ENCODE measurements around the gene RPRD1A. TPM values are rescaled to one million over a fixed set of nuclear protein-coding genes. Genes with fewer than 3 reads are reported as not detected.
A peak's percentile ranks its signal among the peaks of the same experiment; 100 is the strongest.

The RPRD1A gene
- total and polyA plus RNA-seq, 2 of the 4 experiments (the other 2 are of a cell fraction): 23.3 to 27.2 TPM

DNA sequence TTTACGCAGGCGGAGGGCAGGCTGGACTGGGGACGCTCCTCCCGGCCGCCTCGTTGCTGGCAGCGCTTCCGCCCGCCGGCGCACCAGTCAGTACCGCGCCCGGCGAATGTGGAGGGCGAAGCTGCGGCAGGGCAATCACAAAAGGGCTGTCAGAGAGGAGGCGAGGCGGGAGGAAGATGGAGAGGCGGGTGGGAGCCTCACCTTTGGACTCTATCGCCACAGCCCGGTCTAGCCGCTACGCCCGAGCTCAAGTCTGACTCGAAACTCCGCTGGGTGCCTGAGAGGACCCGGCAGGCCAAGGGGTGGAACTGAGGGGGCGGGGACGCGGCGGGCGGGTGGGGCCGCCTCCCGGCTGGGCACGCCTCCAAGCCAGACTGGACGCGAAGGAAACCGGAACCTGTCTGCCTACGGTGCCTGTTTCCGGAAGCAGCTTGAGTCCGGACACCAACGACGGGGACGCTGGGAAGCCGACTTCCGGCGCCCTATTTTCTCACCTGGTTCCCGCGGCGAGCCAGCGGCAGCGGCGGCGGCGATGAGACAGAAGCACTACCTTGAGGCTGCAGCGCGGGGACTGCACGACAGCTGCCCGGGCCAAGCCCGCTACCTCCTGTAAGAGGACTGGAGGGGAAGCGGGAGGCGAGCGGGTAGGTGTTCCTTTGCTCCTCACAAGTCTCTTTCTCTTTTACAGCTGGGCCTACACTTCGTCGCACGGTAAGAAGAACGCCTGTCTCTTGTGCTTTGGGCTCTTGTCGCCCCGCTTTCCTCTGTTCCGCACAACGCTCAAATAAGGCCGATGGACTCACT is 95.0 kb downstream of the RPRD1A start, which contains the start of gene RMP24:
RMP24 (plus strand) TSS at position 483 of the 804 bp plus-strand sequence.
- H3K9me1 ChIP-seq (ENCODE audit: insufficient read depth, low read length): no peaks in the 10 kb centered on the region
- peaks cover 5% of the 10 kb centered on the region for H3K36me3 ChIP-seq (ENCODE audit: control insufficient read depth, insufficient read depth, low read length)
- POLR2A ChIA-PET (ENCODE audit: unreplicated experiment): interaction anchor here (0.6 to 0.7 kb wide), 2 partner anchors 253 to 358 kb away, joined by 7 to 10 read pairs; no protein-coding TSS in a partner anchor
- peak within 1 kb of the TSS; percentile 58; the same call in 1 of the 3 replicates for H2BK15ac ChIP-seq (ENCODE audit: low read depth, low read length)
- CTCF ChIA-PET: no interaction called here
- no peaks in the 10 kb centered on the region for H3K9me3 ChIP-seq (ENCODE audit: control insufficient read depth, insufficient read depth, low read length)
- peak within 1 kb of the TSS; percentile 43; the same call in 1 of the 2 replicates for H2AK5ac ChIP-seq (ENCODE audit: low read depth, low read length)
- H3K4me3 ChIP-seq (ENCODE audit: insufficient read depth, low read depth, low read length): peak within 1 kb of the TSS; percentile 91
- intact Hi-C loops (cut with micrococcal nuclease) (loop anchor here (1.0 kb wide), 1 partner anchor 216 kb away; no protein-coding TSS in a partner anchor), dilution Hi-C loops (cut with HindIII; ENCODE audit: low sequenced_read_pairs, unreplicated experiment) (no loop called here), in situ Hi-C loops (cut with MboI; ENCODE audit: low sequenced_read_pairs) (loop anchor here (25.0 kb wide), 2 partner anchors 585 to 735 kb away; partner anchors contain the start of genes ZNF396 and ZNF397)
- peak within 1 kb of the TSS; percentile 99 for H3K4me2 ChIP-seq (ENCODE audit: low read depth, low read length)
- peak within 1 kb of the TSS; percentile 79 for H4K91ac ChIP-seq (ENCODE audit: insufficient read depth, low read depth, low read length)
- peaks cover 23 to 28% of the 10 kb centered on the region in 2 experiments for H3K79me1 ChIP-seq (ENCODE audit: low read depth in 1 of 2, low read length in 2 of 2)
- peak within 1 kb of the TSS; percentile 90 for H3K14ac ChIP-seq (replicated peaks; ENCODE audit: low read depth, low read length)
- H3K27me3 ChIP-seq (ENCODE audit: control insufficient read depth, insufficient read depth, low read length): no peaks in the 10 kb centered on the region
- WGBS, 2 experiments (ENCODE audit: extremely low coverage in 2 of 2, insufficient read length in 1 of 2): 1% methylated on average over 38 of the region's 73 CpGs; no CpG with 5 or more reads in 1 of the 2 experiments
- peak; percentile 96 for DNase-seq
- H2AK9ac ChIP-seq (replicated peaks; ENCODE audit: low read depth, low read length, poor library complexity): peak within 1 kb of the TSS; percentile 97
- peak within 1 kb of the TSS; percentile 33; the same call in 1 of the 2 replicates for H3K18ac ChIP-seq (ENCODE audit: low read depth, low read length)
- H4K5ac ChIP-seq (ENCODE audit: low read depth, low read length): peak within 1 kb of the TSS; percentile 79
- H3K4me1 ChIP-seq (ENCODE audit: control insufficient read depth, insufficient read depth, low read length): peaks cover 5% of the 10 kb centered on the region
- peak within 1 kb of the TSS; percentile 96 for H3K9ac ChIP-seq (ENCODE audit: low read depth, low read length)
- H3K56ac ChIP-seq (ENCODE audit: extremely low read depth, insufficient read depth, low read length): peak within 1 kb of the TSS; percentile 80
- peak within 1 kb of the TSS; percentile 91 for H2BK120ac ChIP-seq (ENCODE audit: low read depth, low read length)
- H2BK5ac ChIP-seq (ENCODE audit: low read depth, low read length, poor library complexity, severe bottlenecking): peak within 1 kb of the TSS; percentile 80
- no peaks in the 10 kb centered on the region; the same call in 1 of the 2 replicates for H4K20me1 ChIP-seq (ENCODE audit: insufficient read depth, low read length)
- peak within 1 kb of the TSS; percentile 89 for H3K4ac ChIP-seq (ENCODE audit: low read depth, low read length)
- peak; percentile 98 for ATAC-seq (ENCODE audit: low read depth)
- peak within 1 kb of the TSS; percentile 92 to 95 for H4K8ac ChIP-seq (ENCODE audit: low read depth in 2 of 2, low read length in 2 of 2)
- BruUV-seq (replicated peaks): no TSS peak
- peak within 1 kb of the TSS; percentile 85 for H3K27ac ChIP-seq (ENCODE audit: insufficient read depth, low read length)
- H3K23ac ChIP-seq (ENCODE audit: low read depth, low read length): peak within 1 kb of the TSS; percentile 96
- H2BK20ac ChIP-seq (ENCODE audit: low read depth, low read length): no peak within 1 kb of the TSS
- peak within 1 kb of the TSS; percentile 99 for H2AFZ ChIP-seq (replicated peaks; ENCODE audit: low read length, poor library complexity)
- TF ChIP-seq, protein P1, sequence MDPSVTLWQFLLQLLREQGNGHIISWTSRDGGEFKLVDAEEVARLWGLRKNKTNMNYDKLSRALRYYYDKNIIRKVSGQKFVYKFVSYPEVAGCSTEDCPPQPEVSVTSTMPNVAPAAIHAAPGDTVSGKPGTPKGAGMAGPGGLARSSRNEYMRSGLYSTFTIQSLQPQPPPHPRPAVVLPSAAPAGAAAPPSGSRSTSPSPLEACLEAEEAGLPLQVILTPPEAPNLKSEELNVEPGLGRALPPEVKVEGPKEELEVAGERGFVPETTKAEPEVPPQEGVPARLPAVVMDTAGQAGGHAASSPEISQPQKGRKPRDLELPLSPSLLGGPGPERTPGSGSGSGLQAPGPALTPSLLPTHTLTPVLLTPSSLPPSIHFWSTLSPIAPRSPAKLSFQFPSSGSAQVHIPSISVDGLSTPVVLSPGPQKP (IDR thresholded peaks at IDR 0.05; ENCODE audit: borderline replicate concordance, low read depth, low read length): no peak
- TF ChIP-seq RAD21 (IDR thresholded peaks at IDR 0.05; ENCODE audit: low read length): no peak
- TF ChIP-seq, protein P2, sequence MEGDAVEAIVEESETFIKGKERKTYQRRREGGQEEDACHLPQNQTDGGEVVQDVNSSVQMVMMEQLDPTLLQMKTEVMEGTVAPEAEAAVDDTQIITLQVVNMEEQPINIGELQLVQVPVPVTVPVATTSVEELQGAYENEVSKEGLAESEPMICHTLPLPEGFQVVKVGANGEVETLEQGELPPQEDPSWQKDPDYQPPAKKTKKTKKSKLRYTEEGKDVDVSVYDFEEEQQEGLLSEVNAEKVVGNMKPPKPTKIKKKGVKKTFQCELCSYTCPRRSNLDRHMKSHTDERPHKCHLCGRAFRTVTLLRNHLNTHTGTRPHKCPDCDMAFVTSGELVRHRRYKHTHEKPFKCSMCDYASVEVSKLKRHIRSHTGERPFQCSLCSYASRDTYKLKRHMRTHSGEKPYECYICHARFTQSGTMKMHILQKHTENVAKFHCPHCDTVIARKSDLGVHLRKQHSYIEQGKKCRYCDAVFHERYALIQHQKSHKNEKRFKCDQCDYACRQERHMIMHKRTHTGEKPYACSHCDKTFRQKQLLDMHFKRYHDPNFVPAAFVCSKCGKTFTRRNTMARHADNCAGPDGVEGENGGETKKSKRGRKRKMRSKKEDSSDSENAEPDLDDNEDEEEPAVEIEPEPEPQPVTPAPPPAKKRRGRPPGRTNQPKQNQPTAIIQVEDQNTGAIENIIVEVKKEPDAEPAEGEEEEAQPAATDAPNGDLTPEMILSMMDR (conservative IDR thresholded peaks at IDR 0.05; ENCODE audit: low read depth, low read length): no peak
- no peak; the same call in none of the 2 replicates for TF ChIP-seq MXI1 (IDR thresholded peaks at IDR 0.05; ENCODE audit: borderline replicate concordance, low read depth, low read length)
- peak; percentile 82 for TF ChIP-seq POLR2A (IDR thresholded peaks at IDR 0.05; ENCODE audit: low read depth, low read length)
- TF ChIP-seq NFE2L2 (IDR thresholded peaks at IDR 0.05; ENCODE audit: low read depth, low read length): no peak
- no peak for TF ChIP-seq RFX5 (IDR thresholded peaks at IDR 0.05; ENCODE audit: low read depth, low read length)
- no peak for TF ChIP-seq MAFK (IDR thresholded peaks at IDR 0.05; ENCODE audit: low read depth, low read length)
- peak; percentile 2; the same call in 1 of the 2 replicates for TF ChIP-seq BHLHE40 (IDR thresholded peaks at IDR 0.05; ENCODE audit: low read depth, low read length)
- TF ChIP-seq FOS (IDR thresholded peaks at IDR 0.05; ENCODE audit: low read depth, low read length): no peak
- TF ChIP-seq CHD1 (IDR thresholded peaks at IDR 0.05; ENCODE audit: low read depth, low read length): 0 out of 2 replicates have a peak, but pooled peaks have one; percentile 70
- peak; percentile 70; the same call in 1 of the 2 replicates for TF ChIP-seq MAZ (IDR thresholded peaks at IDR 0.05; ENCODE audit: borderline replicate concordance, low read depth, low read length)
- no peak for TF ChIP-seq RCOR1 (IDR thresholded peaks at IDR 0.05; ENCODE audit: insufficient replicate concordance, low read length)
- no peak for TF ChIP-seq SMC3 (IDR thresholded peaks at IDR 0.05; ENCODE audit: low read depth, low read length)

Measured in IMR-90 (cell line).